Omental fat pad (tissue), 4 donors: ENCODE measurements around the gene TNFRSF14. TPM values are rescaled to one million over a fixed set of nuclear protein-coding genes. Genes with fewer than 3 reads are reported as not detected.

Experiments used
- ATAC-seq: fragments of 150-250 bp; one replicate; pipeline ENCODE4 v1.9.1; 2016; ENCODE audit warnings: mild to moderate bottlenecking, moderate library complexity; ENCODE audit not compliant: low FRiP score
- DNase-seq: peaks from one replicate; pipeline ENCODE4 v3.0.0-alpha.2; 2019; ENCODE audit warnings: low spot score
- CTCF ChIP-seq, 3 donors: fragments of 450-650 bp; IDR thresholded peaks; one replicate each; pipeline ENCODE4 v1.5.1; 2016 to 2017; ENCODE audit warnings: antibody characterized with exemption in 3 of 3, mild to moderate bottlenecking in 3 of 3, moderate library complexity in 2 of 3
- total RNA-seq, 4 donors: library from RNA; depleted of rRNA; stranded (reverse); fragments of >200 nt; gene quantifications; one replicate each; pipeline ENCODE4 v1.1.0, GENCODE V29; 2016

TNFRSF14 gene
- total RNA-seq, 4 donors from 2014 or later = 26.6 to 108 (median 41.5) TPM

GRCh38 chr1:2606881-2607621 lies 50.9 kb downstream of the TNFRSF14 start:
- TF ChIP-seq CTCF (IDR thresholded peaks at IDR 0.05) = no peak
- DNase-seq = no peak
- no peak for ATAC-seq

GRCh38 chr1:2607641-2608091 lies 51.5 kb downstream of the TNFRSF14 start:
- DNase-seq = no peak
- no peak for TF ChIP-seq CTCF (IDR thresholded peaks at IDR 0.05)
- ATAC-seq = no peak

- no peak for DNase-seq
- no peak for TF ChIP-seq CTCF (IDR thresholded peaks at IDR 0.05)
- ATAC-seq = no peak
These were observed 53.3 kb downstream of the TNFRSF14 start for GRCh38 chr1:2609319-2610035.

GRCh38 chr1:2610036-2610959 lies 54.1 kb downstream of the TNFRSF14 start:
- DNase-seq (no peak), ATAC-seq (no peak)
- no peak for TF ChIP-seq CTCF (IDR thresholded peaks at IDR 0.05)

- TF ChIP-seq CTCF (IDR thresholded peaks at IDR 0.05) = no peak
- ATAC-seq (no peak), DNase-seq (no peak)
These were observed 54.9 kb downstream of the TNFRSF14 start for GRCh38 chr1:2611031-2611501.

GRCh38 chr1:2611621-2612437 lies 55.7 kb downstream of the TNFRSF14 start:
- ATAC-seq (no peak), DNase-seq (no peak)
- TF ChIP-seq CTCF (IDR thresholded peaks at IDR 0.05) = no peak
